ENCODE measurements around the gene SOD2. TPM values are rescaled to one million over a fixed set of nuclear protein-coding genes. Genes with fewer than 3 reads are reported as not detected.

The SOD2 gene
- total and polyA plus RNA-seq, 9 of the 15 experiments (the other 6 are each of a cell fraction or from before 2014, with no cell fraction given): 39.8 to 140 (median 95.8) TPM

GRCh38 chr6:159686040-159686439 lies 7.0 kb downstream of the SOD2 start:
- no peak overlapping the region for H3K9ac ChIP-seq (ENCODE audit: insufficient read depth in 1 of 2, low read depth in 2 of 2, low read length in 2 of 2)
- no peaks in the 10 kb centered on the region for H3K9me1 ChIP-seq (ENCODE audit: control insufficient read depth, insufficient read depth, low read length)
- peaks cover 49% of the 10 kb centered on the region for H3K79me2 ChIP-seq (ENCODE audit: control insufficient read depth, insufficient read depth, low read length)
- H4K20me1 ChIP-seq (replicated peaks; ENCODE audit: control insufficient read depth, insufficient read depth, low read length): no peaks in the 10 kb centered on the region
- intact Hi-C loops (cut with micrococcal nuclease): no loop called here
- peaks cover 95% of the 10 kb centered on the region for H3K36me3 ChIP-seq (ENCODE audit: control insufficient read depth, insufficient read depth, low read length)
- DNase-seq (ENCODE audit: extremely low read depth in 1 of 4, low spot score in 3 of 4): no peak
- no peaks in the 10 kb centered on the region for H3K27me3 ChIP-seq (ENCODE audit: control insufficient read depth in 2 of 2, insufficient read depth in 2 of 2, low read length in 2 of 2)
- H3K4me1 ChIP-seq (replicated peaks in 1 of 2; ENCODE audit: control insufficient read depth in 2 of 2, insufficient read depth in 2 of 2, low read length in 2 of 2): peaks cover 0 to 2% of the 10 kb centered on the region in 2 experiments; a peak in 2 of 5 replicates
- H2AFZ ChIP-seq (ENCODE audit: low read depth, low read length): no peak overlapping the region
- ChIA-PET POLR2A (no interaction called here), CTCF (ENCODE audit: low intra/inter-chr PET ratio) (no interaction called here)
- H3K27ac ChIP-seq (ENCODE audit: extremely low read depth, low read depth, low read length): no peak overlapping the region
- no TSS peak for BruUV-seq (replicated peaks)
- FAIRE-seq: no peak
- ATAC-seq: no peak
- no peak overlapping the region for H3K4me3 ChIP-seq
- H3K4me2 ChIP-seq (ENCODE audit: insufficient read depth, low read length): no peak overlapping the region
- WGBS (ENCODE audit: insufficient coverage, low coverage, missing lambda C conversion rate): 95% methylated on average over 5 of the region's 5 CpGs
- H3K9me3 ChIP-seq (replicated peaks; ENCODE audit: control insufficient read depth, insufficient read depth, low read depth, low read length): no peaks in the 10 kb centered on the region
- in situ Hi-C loops (cut with MboI): no loop called here
- TF ChIP-seq XRCC5 (IDR thresholded peaks at IDR 0.05; ENCODE audit: low read depth, low read length) (no peak), ARHGAP35 (IDR thresholded peaks at IDR 0.05; ENCODE audit: partially characterized antibody) (no peak), SMARCA5 (IDR thresholded peaks at IDR 0.05) (no peak), RFX7 (CRISPR knock-in tag; IDR thresholded peaks at IDR 0.05) (no peak), MXI1 (IDR thresholded peaks at IDR 0.05; ENCODE audit: low read depth, low read length) (no peak), CBFB (CRISPR knock-in tag; IDR thresholded peaks at IDR 0.05) (no peak), NFE2 (IDR thresholded peaks at IDR 0.05; ENCODE audit: low read depth) (no peak), ZNF140 (CRISPR knock-in tag; IDR thresholded peaks at IDR 0.05) (no peak)
- TF ChIP-seq, protein P1, sequence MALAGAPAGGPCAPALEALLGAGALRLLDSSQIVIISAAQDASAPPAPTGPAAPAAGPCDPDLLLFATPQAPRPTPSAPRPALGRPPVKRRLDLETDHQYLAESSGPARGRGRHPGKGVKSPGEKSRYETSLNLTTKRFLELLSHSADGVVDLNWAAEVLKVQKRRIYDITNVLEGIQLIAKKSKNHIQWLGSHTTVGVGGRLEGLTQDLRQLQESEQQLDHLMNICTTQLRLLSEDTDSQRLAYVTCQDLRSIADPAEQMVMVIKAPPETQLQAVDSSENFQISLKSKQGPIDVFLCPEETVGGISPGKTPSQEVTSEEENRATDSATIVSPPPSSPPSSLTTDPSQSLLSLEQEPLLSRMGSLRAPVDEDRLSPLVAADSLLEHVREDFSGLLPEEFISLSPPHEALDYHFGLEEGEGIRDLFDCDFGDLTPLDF (CRISPR knock-in tag; IDR thresholded peaks at IDR 0.05): no peak
- TF ChIP-seq, protein P2, sequence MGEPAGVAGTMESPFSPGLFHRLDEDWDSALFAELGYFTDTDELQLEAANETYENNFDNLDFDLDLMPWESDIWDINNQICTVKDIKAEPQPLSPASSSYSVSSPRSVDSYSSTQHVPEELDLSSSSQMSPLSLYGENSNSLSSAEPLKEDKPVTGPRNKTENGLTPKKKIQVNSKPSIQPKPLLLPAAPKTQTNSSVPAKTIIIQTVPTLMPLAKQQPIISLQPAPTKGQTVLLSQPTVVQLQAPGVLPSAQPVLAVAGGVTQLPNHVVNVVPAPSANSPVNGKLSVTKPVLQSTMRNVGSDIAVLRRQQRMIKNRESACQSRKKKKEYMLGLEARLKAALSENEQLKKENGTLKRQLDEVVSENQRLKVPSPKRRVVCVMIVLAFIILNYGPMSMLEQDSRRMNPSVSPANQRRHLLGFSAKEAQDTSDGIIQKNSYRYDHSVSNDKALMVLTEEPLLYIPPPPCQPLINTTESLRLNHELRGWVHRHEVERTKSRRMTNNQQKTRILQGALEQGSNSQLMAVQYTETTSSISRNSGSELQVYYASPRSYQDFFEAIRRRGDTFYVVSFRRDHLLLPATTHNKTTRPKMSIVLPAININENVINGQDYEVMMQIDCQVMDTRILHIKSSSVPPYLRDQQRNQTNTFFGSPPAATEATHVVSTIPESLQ (CRISPR knock-in tag; IDR thresholded peaks at IDR 0.05): no peak
- TF ChIP-seq, protein P3, sequence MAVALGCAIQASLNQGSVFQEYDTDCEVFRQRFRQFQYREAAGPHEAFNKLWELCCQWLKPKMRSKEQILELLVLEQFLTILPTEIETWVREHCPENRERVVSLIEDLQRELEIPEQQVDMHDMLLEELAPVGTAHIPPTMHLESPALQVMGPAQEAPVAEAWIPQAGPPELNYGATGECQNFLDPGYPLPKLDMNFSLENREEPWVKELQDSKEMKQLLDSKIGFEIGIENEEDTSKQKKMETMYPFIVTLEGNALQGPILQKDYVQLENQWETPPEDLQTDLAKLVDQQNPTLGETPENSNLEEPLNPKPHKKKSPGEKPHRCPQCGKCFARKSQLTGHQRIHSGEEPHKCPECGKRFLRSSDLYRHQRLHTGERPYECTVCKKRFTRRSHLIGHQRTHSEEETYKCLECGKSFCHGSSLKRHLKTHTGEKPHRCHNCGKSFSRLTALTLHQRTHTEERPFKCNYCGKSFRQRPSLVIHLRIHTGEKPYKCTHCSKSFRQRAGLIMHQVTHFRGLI (CRISPR knock-in tag; IDR thresholded peaks at IDR 0.05): no peak
- TF ChIP-seq, protein P4, sequence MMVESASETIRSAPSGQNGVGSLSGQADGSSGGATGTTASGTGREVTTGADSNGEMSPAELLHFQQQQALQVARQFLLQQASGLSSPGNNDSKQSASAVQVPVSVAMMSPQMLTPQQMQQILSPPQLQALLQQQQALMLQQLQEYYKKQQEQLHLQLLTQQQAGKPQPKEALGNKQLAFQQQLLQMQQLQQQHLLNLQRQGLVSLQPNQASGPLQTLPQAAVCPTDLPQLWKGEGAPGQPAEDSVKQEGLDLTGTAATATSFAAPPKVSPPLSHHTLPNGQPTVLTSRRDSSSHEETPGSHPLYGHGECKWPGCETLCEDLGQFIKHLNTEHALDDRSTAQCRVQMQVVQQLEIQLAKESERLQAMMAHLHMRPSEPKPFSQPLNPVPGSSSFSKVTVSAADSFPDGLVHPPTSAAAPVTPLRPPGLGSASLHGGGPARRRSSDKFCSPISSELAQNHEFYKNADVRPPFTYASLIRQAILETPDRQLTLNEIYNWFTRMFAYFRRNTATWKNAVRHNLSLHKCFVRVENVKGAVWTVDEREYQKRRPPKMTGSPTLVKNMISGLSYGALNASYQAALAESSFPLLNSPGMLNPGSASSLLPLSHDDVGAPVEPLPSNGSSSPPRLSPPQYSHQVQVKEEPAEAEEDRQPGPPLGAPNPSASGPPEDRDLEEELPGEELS (CRISPR knock-in tag; IDR thresholded peaks at IDR 0.05; ENCODE audit: borderline replicate concordance): no peak
- TF ChIP-seq, protein P5, sequence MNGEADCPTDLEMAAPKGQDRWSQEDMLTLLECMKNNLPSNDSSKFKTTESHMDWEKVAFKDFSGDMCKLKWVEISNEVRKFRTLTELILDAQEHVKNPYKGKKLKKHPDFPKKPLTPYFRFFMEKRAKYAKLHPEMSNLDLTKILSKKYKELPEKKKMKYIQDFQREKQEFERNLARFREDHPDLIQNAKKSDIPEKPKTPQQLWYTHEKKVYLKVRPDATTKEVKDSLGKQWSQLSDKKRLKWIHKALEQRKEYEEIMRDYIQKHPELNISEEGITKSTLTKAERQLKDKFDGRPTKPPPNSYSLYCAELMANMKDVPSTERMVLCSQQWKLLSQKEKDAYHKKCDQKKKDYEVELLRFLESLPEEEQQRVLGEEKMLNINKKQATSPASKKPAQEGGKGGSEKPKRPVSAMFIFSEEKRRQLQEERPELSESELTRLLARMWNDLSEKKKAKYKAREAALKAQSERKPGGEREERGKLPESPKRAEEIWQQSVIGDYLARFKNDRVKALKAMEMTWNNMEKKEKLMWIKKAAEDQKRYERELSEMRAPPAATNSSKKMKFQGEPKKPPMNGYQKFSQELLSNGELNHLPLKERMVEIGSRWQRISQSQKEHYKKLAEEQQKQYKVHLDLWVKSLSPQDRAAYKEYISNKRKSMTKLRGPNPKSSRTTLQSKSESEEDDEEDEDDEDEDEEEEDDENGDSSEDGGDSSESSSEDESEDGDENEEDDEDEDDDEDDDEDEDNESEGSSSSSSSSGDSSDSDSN (IDR thresholded peaks at IDR 0.05; ENCODE audit: borderline replicate concordance in 1 of 2, low read depth in 2 of 2, low read length in 2 of 2): no peak
- TF ChIP-seq, protein P6, sequence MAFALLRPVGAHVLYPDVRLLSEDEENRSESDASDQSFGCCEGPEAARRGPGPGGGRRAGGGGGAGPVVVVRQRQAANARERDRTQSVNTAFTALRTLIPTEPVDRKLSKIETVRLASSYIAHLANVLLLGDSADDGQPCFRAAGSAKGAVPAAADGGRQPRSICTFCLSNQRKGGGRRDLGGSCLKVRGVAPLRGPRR (CRISPR knock-in tag; IDR thresholded peaks at IDR 0.05): no peak
